Measurements from ENCODE around the gene ENTREP3. TPM values are rescaled to one million over a fixed set of nuclear protein-coding genes. Genes with fewer than 3 reads are reported as not detected.

Gene ENTREP3
- total RNA-seq, 2 donors from 2014 or later: 19.6 to 24.3 TPM

DNA sequence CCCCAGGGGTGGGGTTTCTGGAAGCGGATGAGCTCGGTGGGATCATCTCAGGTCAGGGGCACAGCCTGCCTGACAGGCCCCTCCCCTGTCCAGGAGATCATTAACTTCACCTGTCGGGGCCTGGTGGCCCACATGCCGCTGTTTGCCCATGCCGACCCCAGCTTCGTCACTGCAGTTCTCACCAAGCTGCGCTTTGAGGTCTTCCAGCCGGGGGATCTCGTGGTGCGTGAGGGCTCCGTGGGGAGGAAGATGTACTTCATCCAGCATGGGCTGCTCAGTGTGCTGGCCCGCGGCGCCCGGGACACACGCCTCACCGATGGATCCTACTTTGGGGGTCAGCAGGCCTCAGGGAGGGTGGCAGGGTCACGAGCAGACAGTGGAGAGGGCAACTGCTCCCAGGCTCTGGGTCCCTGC is 30.4 kb upstream of the ENTREP3 start:
- intact Hi-C loops (cut with DNase I): no loop called here
- no peaks in the 10 kb centered on the region for H3K27me3 ChIP-seq (replicated peaks; ENCODE audit: insufficient read depth)
- 88% methylated on average over 18 of the region's 18 CpGs for WGBS
- TF ChIP-seq, protein P1, sequence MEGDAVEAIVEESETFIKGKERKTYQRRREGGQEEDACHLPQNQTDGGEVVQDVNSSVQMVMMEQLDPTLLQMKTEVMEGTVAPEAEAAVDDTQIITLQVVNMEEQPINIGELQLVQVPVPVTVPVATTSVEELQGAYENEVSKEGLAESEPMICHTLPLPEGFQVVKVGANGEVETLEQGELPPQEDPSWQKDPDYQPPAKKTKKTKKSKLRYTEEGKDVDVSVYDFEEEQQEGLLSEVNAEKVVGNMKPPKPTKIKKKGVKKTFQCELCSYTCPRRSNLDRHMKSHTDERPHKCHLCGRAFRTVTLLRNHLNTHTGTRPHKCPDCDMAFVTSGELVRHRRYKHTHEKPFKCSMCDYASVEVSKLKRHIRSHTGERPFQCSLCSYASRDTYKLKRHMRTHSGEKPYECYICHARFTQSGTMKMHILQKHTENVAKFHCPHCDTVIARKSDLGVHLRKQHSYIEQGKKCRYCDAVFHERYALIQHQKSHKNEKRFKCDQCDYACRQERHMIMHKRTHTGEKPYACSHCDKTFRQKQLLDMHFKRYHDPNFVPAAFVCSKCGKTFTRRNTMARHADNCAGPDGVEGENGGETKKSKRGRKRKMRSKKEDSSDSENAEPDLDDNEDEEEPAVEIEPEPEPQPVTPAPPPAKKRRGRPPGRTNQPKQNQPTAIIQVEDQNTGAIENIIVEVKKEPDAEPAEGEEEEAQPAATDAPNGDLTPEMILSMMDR (IDR thresholded peaks at IDR 0.05): no peak
- TF ChIP-seq POLR2AphosphoS5 (IDR thresholded peaks at IDR 0.05): no peak
- TF ChIP-seq POLR2A (IDR thresholded peaks at IDR 0.05): no peak
- no peaks in the 10 kb centered on the region for H3K9me3 ChIP-seq
- H3K4me3 ChIP-seq: no peak overlapping the region
- DNase-seq (ENCODE audit: low spot score): no peak
- no peaks in the 10 kb centered on the region for H3K4me1 ChIP-seq (replicated peaks)
- no peaks in the 10 kb centered on the region for H3K36me3 ChIP-seq
- no peak overlapping the region for H3K27ac ChIP-seq

DNA sequence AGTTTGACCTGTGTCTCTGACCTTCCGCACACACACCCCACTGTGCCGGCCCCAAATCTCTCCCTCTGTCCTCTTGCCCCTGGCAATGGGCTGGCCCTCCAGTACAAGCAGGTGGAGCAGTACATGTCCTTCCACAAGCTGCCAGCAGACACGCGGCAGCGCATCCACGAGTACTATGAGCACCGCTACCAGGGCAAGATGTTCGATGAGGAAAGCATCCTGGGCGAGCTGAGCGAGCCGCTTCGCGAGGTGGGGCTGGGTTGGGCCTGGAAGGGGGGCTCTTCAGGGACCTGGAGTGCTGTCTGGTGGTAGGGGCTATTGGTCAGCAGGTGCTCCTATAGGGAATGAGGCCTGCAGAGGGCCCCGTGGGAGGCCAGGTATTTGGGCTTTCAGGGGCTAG is 29.8 kb upstream of the ENTREP3 start:
- intact Hi-C loops (cut with DNase I): no loop called here
- Histone ChIP-seq H3K4me1 (replicated peaks) (no peaks in the 10 kb centered on the region), H3K27me3 (replicated peaks; ENCODE audit: insufficient read depth) (no peaks in the 10 kb centered on the region), H3K4me3 (no peak overlapping the region), H3K36me3 (no peaks in the 10 kb centered on the region), H3K9me3 (no peaks in the 10 kb centered on the region), H3K27ac (no peak overlapping the region)
- 89% methylated on average over 14 of the region's 14 CpGs for WGBS
- TF ChIP-seq, protein P1 (IDR thresholded peaks at IDR 0.05): no peak
- TF ChIP-seq POLR2A (IDR thresholded peaks at IDR 0.05): no peak
- no peak for TF ChIP-seq POLR2AphosphoS5 (IDR thresholded peaks at IDR 0.05)
- DNase-seq (ENCODE audit: low spot score): no peak

DNA sequence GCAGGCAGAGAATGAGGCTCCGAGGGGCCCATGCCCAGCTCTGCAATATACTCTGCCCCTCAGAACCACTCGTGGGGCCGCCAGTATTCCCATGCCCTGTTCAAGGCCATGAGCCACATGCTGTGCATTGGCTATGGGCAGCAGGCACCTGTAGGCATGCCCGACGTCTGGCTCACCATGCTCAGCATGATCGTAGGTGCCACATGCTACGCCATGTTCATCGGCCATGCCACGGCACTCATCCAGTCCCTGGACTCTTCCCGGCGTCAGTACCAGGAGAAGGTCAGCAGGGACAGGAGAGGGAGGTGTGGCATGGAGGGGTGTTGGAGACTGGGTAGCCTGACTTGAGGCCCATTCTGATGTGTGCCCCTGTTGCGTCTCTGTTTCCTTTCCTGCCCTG is 29.2 kb upstream of the ENTREP3 start:
- no peaks in the 10 kb centered on the region for H3K9me3 ChIP-seq
- TF ChIP-seq POLR2A (IDR thresholded peaks at IDR 0.05): no peak
- no peaks in the 10 kb centered on the region for H3K27me3 ChIP-seq (replicated peaks; ENCODE audit: insufficient read depth)
- DNase-seq (ENCODE audit: low spot score): no peak
- intact Hi-C loops (cut with DNase I): no loop called here
- H3K4me1 ChIP-seq (replicated peaks): no peaks in the 10 kb centered on the region
- H3K4me3 ChIP-seq: no peak overlapping the region
- WGBS: 93% methylated on average over 12 of the region's 12 CpGs
- no peak overlapping the region for H3K27ac ChIP-seq
- no peaks in the 10 kb centered on the region for H3K36me3 ChIP-seq

DNA sequence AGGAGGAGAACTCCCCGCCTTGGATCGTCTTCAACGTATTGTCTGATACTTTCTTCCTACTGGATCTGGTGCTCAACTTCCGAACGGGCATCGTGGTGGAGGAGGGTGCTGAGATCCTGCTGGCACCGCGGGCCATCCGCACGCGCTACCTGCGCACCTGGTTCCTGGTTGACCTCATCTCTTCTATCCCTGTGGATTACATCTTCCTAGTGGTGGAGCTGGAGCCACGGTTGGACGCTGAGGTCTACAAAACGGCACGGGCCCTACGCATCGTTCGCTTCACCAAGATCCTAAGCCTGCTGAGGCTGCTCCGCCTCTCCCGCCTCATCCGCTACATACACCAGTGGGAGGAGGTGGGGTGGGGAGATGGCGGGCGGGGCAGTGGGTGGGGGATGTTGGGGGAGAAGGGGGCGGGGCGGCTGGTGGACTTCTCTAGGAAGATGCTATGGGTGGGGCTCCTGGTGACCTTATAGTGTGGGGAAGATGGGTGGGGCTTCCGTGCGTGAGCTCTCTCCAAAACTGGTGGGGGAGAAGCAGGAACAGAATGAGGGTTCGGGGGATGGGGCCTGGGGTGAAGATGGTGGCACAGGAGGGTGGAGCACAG is 27.3 kb upstream of the ENTREP3 start:
- intact Hi-C loops (cut with DNase I): no loop called here
- 95% methylated on average over 29 of the region's 29 CpGs for WGBS
- Histone ChIP-seq H3K4me3 (no peak overlapping the region), H3K36me3 (no peaks in the 10 kb centered on the region), H3K9me3 (no peaks in the 10 kb centered on the region), H3K27me3 (replicated peaks; ENCODE audit: insufficient read depth) (no peaks in the 10 kb centered on the region), H3K4me1 (replicated peaks) (peaks cover 4% of the 10 kb centered on the region), H3K27ac (no peak overlapping the region)
- DNase-seq (ENCODE audit: low spot score): no peak
- TF ChIP-seq POLR2A (IDR thresholded peaks at IDR 0.05) (no peak), POLR2AphosphoS5 (IDR thresholded peaks at IDR 0.05) (no peak)
- TF ChIP-seq, protein P1 (IDR thresholded peaks at IDR 0.05): no peak

DNA sequence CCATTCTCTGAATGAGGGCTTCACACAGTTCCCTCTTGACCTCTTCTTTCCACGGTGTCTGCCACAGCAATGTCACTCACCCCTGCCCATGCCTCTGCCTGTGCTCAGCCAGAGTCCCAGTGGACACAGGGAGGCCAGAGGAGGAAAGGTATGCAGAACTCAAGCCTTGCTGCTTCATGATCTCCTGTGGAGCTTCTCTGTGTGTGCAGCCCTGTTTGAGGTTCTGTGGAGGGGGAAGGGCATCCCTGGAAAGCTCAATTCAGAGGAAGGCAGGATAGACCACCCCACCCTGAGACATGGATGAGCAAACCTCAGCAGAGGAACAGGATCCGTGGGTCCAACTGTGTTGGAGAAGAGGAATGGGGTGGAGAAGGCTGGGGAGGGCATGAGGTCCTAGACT is 24.0 kb upstream of the ENTREP3 start:
- no peak overlapping the region for H3K4me3 ChIP-seq
- H3K9me3 ChIP-seq: no peaks in the 10 kb centered on the region
- no peak for TF ChIP-seq POLR2A (IDR thresholded peaks at IDR 0.05)
- TF ChIP-seq POLR2AphosphoS5 (IDR thresholded peaks at IDR 0.05): no peak
- TF ChIP-seq, protein P1 (IDR thresholded peaks at IDR 0.05): no peak
- H3K4me1 ChIP-seq (replicated peaks): peaks cover 4% of the 10 kb centered on the region
- 90% methylated on average over 2 of the region's 2 CpGs for WGBS
- DNase-seq (ENCODE audit: low spot score): no peak
- no peaks in the 10 kb centered on the region for H3K36me3 ChIP-seq
- intact Hi-C loops (cut with DNase I): loop anchor here (5.0 to 10.0 kb wide), 3 partner anchors 226 to 313 kb away; partner anchors contain the start of gene ASH1L
- no peak overlapping the region for H3K27ac ChIP-seq
- no peaks in the 10 kb centered on the region for H3K27me3 ChIP-seq (replicated peaks; ENCODE audit: insufficient read depth)
